ENCODE data around the gene GALNT18. TPM values are rescaled to one million over a fixed set of nuclear protein-coding genes. Genes with fewer than 3 reads are reported as not detected.

GALNT18 gene
- total RNA-seq, 1 donor from 2014 or later, result 5.5 TPM

DNA sequence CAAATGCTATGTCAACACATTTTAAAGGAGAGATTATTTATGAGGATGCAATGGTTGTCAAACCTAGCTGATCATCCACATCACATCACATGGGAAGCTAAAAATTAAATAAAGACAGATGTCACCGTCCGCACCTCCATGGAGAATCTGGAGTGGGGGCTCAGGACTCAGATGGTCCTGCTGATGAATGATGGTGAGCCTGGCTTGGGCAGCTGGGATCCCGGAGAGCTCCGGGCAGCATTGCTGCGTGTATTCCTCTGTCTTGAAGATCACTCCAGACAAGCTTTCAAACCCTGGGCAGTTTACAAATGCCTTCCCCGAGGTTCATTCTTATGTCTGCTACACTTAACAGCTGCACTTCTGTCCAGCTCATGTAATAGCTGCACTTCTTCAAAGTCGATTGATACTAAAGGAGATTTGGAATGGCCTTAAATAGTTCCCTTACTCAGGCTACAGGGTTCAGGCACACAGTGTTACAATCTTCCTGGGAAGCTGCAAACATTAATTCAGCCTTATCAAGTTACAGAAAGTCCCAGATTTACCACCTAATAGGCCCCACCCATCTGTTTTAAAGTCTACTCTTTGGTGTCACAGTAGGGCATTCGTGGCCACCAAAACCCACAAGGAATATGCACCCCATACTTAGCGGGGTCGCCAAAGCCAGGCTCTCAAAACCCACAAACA is 234.0 kb downstream of the GALNT18 start:
- intact Hi-C loops (cut with micrococcal nuclease), result no loop called here
- Mint-ChIP-seq H3K36me3 (ENCODE audit: low read depth) (no peaks in the 10 kb centered on the region), H3K4me1 (ENCODE audit: low read depth) (no peaks in the 10 kb centered on the region), H3K27me3 (ENCODE audit: low read depth) (no peaks in the 10 kb centered on the region), H3K27ac (no peak overlapping the region), H3K4me3 (ENCODE audit: low read depth) (no peak overlapping the region), H3K9me3 (no peaks in the 10 kb centered on the region)
- no peak for DNase-seq (ENCODE audit: low spot score)

DNA sequence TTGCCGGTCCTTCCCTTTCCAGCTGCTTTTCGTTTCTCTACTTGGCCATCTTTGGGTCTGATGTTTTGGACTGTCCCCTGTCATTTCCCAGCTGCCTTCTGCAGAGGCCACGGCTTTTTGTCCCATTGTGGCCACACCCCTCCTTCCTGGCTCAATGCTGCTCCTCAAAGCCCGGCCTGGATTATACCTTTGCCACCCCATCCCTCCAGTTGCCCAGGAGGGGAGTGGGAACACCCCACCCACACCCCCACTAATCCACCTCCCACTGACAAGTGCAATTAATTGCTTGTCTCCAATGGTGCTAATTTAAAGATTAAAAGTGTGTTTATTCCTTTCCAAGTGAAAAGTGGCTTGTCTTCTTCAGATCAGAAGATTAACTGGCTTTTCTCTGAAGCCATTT is 234.6 kb downstream of the GALNT18 start:
- no peak overlapping the region for H3K27ac Mint-ChIP-seq
- no peak overlapping the region for H3K4me3 Mint-ChIP-seq (ENCODE audit: low read depth)
- intact Hi-C loops (cut with micrococcal nuclease), result no loop called here
- no peaks in the 10 kb centered on the region for H3K36me3 Mint-ChIP-seq (ENCODE audit: low read depth)
- no peak for DNase-seq (ENCODE audit: low spot score)
- no peaks in the 10 kb centered on the region for H3K27me3 Mint-ChIP-seq (ENCODE audit: low read depth)
- no peaks in the 10 kb centered on the region for H3K4me1 Mint-ChIP-seq (ENCODE audit: low read depth)
- H3K9me3 Mint-ChIP-seq, result no peaks in the 10 kb centered on the region

DNA sequence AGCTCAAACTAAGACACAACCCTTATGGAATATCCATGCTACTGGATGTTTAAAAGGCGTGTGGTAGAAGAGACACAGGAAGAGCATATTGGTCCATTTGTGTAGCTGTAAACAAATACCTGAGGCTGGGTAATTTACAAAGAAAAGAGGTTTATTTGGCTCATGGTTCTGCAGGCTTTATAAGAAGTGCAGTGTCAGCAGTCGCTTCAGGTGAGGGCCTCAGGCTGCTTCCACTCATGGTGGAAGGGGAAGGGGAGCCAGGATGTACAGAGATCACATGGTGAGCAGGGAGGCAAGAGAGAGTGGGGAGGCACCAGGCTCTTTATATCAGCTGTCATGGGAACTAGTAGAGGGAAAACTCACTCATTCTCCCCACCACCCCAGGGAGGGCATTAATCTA is 237.0 kb downstream of the GALNT18 start:
- H3K4me1 Mint-ChIP-seq (ENCODE audit: low read depth), result no peaks in the 10 kb centered on the region
- H3K4me3 Mint-ChIP-seq (ENCODE audit: low read depth), result no peak overlapping the region
- no peaks in the 10 kb centered on the region for H3K9me3 Mint-ChIP-seq
- no peak for DNase-seq (ENCODE audit: low spot score)
- H3K36me3 Mint-ChIP-seq (ENCODE audit: low read depth), result no peaks in the 10 kb centered on the region
- H3K27me3 Mint-ChIP-seq (ENCODE audit: low read depth), result no peaks in the 10 kb centered on the region
- intact Hi-C loops (cut with micrococcal nuclease), result no loop called here
- H3K27ac Mint-ChIP-seq, result no peak overlapping the region

DNA sequence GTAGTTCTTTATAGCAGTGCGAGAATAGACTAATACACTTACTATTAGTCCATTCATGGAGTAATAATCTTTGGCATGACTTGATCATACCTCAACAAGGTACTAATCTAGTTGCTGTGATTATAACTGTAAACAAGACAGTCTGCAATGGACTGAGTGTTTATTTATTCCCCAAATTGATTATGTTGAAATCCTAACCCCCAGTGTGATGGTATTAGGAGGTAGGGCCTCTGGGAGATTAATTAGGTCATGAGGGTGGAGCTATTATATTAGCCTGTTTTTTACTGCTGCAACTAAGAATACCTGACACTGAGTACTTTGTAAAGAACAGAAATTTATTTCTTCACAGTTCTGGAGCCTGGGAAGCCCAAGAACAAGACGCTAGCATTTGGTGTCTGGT is 237.8 kb downstream of the GALNT18 start:
- intact Hi-C loops (cut with micrococcal nuclease), result no loop called here
- Mint-ChIP-seq H3K4me1 (ENCODE audit: low read depth) (no peaks in the 10 kb centered on the region), H3K27ac (no peak overlapping the region), H3K9me3 (no peaks in the 10 kb centered on the region), H3K4me3 (ENCODE audit: low read depth) (no peak overlapping the region), H3K36me3 (ENCODE audit: low read depth) (no peaks in the 10 kb centered on the region), H3K27me3 (ENCODE audit: low read depth) (no peaks in the 10 kb centered on the region)
- DNase-seq (ENCODE audit: low spot score), result no peak

DNA sequence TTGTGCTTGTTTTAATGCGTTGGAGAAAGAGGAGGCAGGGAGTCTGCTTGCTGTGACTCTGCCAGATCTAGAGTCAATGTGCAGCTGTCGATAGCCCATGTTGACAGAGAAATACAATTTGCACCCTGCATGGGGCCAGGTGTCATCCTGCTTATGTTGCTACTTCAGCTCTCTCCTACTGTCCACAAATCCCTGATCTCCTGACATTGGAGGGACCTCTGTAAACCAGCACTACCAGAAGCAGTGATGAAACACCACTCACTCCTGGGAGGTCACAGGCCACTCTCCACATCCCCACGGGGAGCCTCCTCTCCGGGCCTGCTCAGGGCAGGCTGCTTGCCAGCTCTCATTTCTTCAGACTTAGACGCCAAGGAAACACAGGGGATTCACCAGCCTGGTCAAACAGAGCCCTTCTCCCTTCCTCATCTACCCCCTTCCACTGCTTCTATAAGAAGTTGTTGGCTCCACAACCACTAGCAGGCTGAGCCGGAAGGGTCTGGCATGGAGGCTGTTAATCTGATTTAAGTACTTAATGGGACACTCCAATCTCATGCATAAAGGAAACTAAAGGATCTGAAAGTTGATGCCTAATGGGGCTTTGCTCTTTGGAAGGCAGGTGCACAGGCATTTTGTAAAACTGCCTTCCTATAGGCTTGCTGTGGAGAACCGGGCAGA is 238.8 kb downstream of the GALNT18 start:
- intact Hi-C loops (cut with micrococcal nuclease), result no loop called here
- no peak overlapping the region for H3K27ac Mint-ChIP-seq
- no peak overlapping the region for H3K4me3 Mint-ChIP-seq (ENCODE audit: low read depth)
- H3K9me3 Mint-ChIP-seq, result no peaks in the 10 kb centered on the region
- no peaks in the 10 kb centered on the region for H3K27me3 Mint-ChIP-seq (ENCODE audit: low read depth)
- no peaks in the 10 kb centered on the region for H3K36me3 Mint-ChIP-seq (ENCODE audit: low read depth)
- no peaks in the 10 kb centered on the region for H3K4me1 Mint-ChIP-seq (ENCODE audit: low read depth)
- DNase-seq (ENCODE audit: low spot score), result no peak

DNA sequence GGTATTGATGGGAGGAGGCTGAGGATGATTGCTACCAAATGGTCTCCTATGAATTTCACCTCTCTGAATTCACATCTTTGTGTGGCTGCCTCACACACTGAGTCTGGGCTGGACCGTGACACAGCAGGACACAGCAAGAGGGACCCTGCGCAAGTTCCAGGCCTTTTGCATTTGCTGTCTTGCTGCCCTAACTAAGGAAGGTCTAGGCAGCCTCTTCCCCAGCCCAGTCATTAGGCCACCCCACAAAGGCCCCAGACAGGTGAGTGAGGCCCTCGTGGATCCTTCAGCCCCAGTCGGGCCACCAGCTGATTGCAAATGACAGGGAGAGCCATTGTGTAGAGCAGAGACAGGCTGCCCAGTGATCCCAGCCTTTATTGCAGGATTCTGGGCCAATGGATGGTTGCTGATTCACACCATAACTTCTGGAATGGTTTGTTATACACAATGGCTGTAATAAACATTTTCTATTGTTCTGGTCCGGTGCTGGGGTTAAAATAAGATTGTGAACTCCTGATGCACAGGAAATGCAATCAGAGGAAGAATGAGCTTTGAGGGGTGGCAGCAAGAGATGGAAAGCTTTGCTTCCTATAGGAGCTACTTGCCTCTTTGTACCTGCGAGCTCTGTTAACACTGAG is 240.2 kb downstream of the GALNT18 start:
- intact Hi-C loops (cut with micrococcal nuclease), result no loop called here
- no peak overlapping the region for H3K27ac Mint-ChIP-seq
- no peaks in the 10 kb centered on the region for H3K9me3 Mint-ChIP-seq
- no peaks in the 10 kb centered on the region for H3K36me3 Mint-ChIP-seq (ENCODE audit: low read depth)
- H3K4me3 Mint-ChIP-seq (ENCODE audit: low read depth), result no peak overlapping the region
- no peaks in the 10 kb centered on the region for H3K4me1 Mint-ChIP-seq (ENCODE audit: low read depth)
- H3K27me3 Mint-ChIP-seq (ENCODE audit: low read depth), result no peaks in the 10 kb centered on the region
- no peak for DNase-seq (ENCODE audit: low spot score)

DNA sequence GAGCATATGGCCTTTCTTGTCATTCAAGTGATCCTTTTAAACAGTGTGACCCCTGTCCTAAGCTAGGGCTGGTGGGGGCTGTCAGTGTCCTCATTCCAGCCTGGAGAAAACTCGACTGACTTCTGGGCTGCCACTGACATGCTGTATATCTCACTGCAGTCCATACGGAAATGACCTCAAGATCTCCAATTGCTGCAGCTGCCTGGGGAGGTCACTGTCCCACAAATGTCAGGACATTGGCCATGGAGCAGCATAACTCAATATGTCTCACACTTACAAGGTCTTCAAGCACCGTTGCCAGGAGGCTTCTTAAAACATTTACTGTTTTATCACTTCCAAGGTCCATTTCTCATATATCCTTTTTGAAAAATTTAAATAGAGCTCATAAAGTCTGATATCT is 240.9 kb downstream of the GALNT18 start:
- Mint-ChIP-seq H3K4me3 (ENCODE audit: low read depth) (no peak overlapping the region), H3K4me1 (ENCODE audit: low read depth) (no peaks in the 10 kb centered on the region), H3K9me3 (no peaks in the 10 kb centered on the region), H3K27me3 (ENCODE audit: low read depth) (no peaks in the 10 kb centered on the region), H3K27ac (no peak overlapping the region), H3K36me3 (ENCODE audit: low read depth) (no peaks in the 10 kb centered on the region)
- DNase-seq (ENCODE audit: low spot score), result no peak
- intact Hi-C loops (cut with micrococcal nuclease), result no loop called here

DNA sequence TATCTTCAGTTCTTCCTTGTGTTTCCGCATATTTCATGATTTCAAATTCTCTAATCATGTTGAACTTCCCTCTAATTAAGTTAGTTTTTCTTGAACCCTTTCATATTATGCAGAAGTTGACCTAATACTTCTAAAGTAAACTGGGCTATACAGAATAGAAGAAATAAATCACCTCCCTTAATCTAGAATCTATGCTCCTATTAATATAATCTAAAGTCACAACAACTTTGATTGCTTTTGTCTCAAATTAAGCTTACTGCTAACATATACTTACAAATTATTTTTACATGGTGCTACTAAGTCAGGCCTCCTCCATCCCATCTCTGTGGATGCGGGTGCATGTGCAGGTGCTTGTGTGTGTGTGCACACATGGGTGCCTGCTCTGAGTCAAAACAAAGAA is 241.5 kb downstream of the GALNT18 start:
- Mint-ChIP-seq H3K9me3 (no peaks in the 10 kb centered on the region), H3K4me3 (ENCODE audit: low read depth) (no peak overlapping the region), H3K36me3 (ENCODE audit: low read depth) (no peaks in the 10 kb centered on the region), H3K27ac (no peak overlapping the region), H3K4me1 (ENCODE audit: low read depth) (no peaks in the 10 kb centered on the region), H3K27me3 (ENCODE audit: low read depth) (no peaks in the 10 kb centered on the region)
- intact Hi-C loops (cut with micrococcal nuclease), result no loop called here
- no peak for DNase-seq (ENCODE audit: low spot score)

DNA sequence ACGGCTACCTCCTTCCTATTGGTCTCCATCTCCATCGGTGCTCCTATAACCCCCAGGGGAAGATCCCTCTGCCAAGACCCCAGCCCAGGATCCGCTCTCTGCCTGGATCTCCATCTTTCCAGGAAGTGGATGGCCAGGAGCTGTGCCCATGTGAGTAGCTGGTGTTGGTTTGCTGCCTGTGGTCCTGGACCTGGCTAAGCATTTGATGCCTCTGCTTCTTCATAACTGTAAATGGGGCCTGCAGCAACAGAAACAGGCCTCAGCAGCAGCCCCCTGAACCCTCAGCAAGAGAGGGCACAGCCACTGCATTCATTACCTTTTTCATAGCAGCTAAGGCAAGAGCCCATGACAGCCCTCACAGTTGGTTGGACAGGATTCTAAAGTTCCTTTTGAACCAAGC is 242.1 kb downstream of the GALNT18 start:
- Mint-ChIP-seq H3K4me1 (ENCODE audit: low read depth) (no peaks in the 10 kb centered on the region), H3K9me3 (no peaks in the 10 kb centered on the region), H3K27ac (no peak overlapping the region)

DNA sequence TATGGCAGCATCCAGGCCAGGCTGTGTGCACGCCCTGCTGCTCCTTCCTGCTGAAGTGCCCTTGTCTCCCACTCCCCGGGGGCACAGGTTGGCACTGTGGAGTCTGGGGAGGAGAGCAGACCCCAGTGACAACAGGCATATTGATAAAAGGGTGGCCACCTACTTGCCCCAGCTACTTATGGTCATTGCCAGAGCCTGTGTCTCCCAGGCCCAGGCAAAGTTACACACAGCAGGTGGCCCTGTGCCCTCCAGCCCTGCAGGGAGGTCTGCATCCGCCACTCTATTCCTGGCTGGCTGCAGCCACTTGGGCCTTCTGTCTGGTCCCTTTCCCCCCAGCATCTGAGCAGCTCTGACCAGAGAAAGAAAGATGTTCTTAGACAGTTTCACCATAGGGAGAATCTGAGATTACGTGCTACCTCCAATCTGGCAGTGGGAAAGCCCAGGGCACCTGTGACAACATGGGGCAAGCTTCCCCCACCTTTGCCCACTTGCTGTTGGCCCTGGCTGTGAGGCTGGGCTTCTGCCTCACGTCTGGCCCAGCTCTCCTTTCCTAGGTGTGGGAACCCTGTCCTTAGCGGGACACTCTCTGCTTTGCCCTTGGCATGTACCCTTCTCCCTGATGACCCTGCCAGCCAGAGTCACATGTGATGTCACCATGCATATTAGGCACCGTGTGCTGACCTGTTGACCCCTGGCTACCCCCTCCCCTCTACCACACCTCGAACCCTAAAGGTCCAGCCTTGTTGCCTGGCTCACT is 243.4 kb downstream of the GALNT18 start:
- no peaks in the 10 kb centered on the region for H3K9me3 Mint-ChIP-seq
- intact Hi-C loops (cut with micrococcal nuclease), result no loop called here

More for the DNA sequence above, 242.1 kb downstream of the GALNT18 start:
- intact Hi-C loops (cut with micrococcal nuclease), result no loop called here
- Mint-ChIP-seq H3K27me3 (ENCODE audit: low read depth) (no peaks in the 10 kb centered on the region), H3K4me3 (ENCODE audit: low read depth) (no peak overlapping the region), H3K36me3 (ENCODE audit: low read depth) (no peaks in the 10 kb centered on the region)
- DNase-seq (ENCODE audit: low spot score), result no peak

DNA sequence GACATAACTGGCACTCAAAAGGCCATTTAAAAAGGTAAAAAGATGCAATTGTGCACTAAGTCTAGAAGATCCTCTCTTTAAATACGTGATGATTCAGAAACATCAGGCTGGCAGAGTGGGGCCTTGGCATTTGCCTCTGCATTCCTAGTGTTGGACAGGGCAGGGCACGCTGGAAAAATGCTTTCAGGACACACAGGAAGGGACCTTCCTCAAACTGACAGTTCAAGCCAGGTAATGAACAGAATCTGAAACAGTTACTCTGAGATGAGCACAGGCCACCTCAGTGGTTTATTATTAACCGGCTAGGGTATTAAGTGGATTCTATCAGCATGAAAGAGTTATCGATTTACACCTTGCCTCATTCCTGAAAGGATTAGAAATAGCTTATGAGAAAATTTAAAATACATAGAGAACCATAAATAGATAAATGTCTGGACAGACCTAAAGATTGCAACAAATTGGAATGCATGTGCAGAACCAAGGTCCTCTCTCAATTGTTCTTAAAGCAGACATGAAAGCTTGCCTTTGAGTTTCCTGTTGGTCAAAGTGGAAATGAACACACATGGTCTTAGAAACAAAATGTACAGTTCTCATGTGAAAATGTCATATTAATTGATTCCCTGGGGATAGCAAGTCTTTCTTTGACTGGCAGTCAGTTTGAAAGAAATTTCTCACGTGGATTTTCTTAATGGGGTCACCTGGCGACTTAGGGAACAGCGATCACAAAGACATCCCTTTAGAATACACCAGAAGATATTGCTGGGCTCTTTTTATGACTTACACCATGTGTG is 247.3 kb downstream of the GALNT18 start:
- no peaks in the 10 kb centered on the region for H3K9me3 Mint-ChIP-seq
- no peaks in the 10 kb centered on the region for H3K27me3 Mint-ChIP-seq (ENCODE audit: low read depth)
- DNase-seq (ENCODE audit: low spot score), result no peak
- H3K36me3 Mint-ChIP-seq (ENCODE audit: low read depth), result no peaks in the 10 kb centered on the region
- H3K4me3 Mint-ChIP-seq (ENCODE audit: low read depth), result no peak overlapping the region
- intact Hi-C loops (cut with micrococcal nuclease), result no loop called here
- H3K4me1 Mint-ChIP-seq (ENCODE audit: low read depth), result no peaks in the 10 kb centered on the region
- no peak overlapping the region for H3K27ac Mint-ChIP-seq

More for the DNA sequence above, 243.4 kb downstream of the GALNT18 start:
- H3K4me1 Mint-ChIP-seq (ENCODE audit: low read depth), result no peaks in the 10 kb centered on the region
- no peaks in the 10 kb centered on the region for H3K36me3 Mint-ChIP-seq (ENCODE audit: low read depth)
- H3K27me3 Mint-ChIP-seq (ENCODE audit: low read depth), result no peaks in the 10 kb centered on the region
- no peak for DNase-seq (ENCODE audit: low spot score)
- no peak overlapping the region for H3K4me3 Mint-ChIP-seq (ENCODE audit: low read depth)
- no peak overlapping the region for H3K27ac Mint-ChIP-seq

DNA sequence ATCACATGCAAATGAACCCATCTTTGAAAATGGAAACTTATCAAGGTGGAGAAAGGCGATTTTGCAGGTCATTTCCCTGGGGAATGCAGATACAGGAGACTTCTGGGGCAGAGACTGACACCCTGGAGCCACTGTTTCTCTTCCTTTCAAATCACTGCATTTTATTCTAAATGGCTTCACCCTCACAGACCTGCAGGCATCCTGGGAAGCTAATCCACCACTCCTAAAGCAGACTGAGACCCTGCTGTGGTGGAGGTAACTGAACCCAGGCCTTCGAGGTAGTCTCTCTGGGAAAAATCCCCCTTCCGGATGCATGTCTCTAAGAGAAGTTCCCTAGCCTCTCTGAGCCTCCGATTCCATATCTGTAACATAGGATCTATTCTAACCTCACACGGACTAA is 247.9 kb downstream of the GALNT18 start:
- Mint-ChIP-seq H3K9me3 (no peaks in the 10 kb centered on the region), H3K36me3 (ENCODE audit: low read depth) (no peaks in the 10 kb centered on the region), H3K4me3 (ENCODE audit: low read depth) (no peak overlapping the region), H3K27me3 (ENCODE audit: low read depth) (no peaks in the 10 kb centered on the region), H3K27ac (no peak overlapping the region), H3K4me1 (ENCODE audit: low read depth) (no peaks in the 10 kb centered on the region)
- intact Hi-C loops (cut with micrococcal nuclease), result no loop called here
- no peak for DNase-seq (ENCODE audit: low spot score)
